ENCODE data around the gene TNRC6C. TPM values are rescaled to one million over a fixed set of nuclear protein-coding genes. Genes with fewer than 3 reads are reported as not detected.
A peak's percentile ranks its signal among the peaks of the same experiment; 100 is the strongest.

The TNRC6C gene
- total and polyA plus RNA-seq, 2 of the 13 experiments (the other 11 are each of a cell fraction or from before 2014, with no cell fraction given), result 0.66 to 4.9 TPM

DNA sequence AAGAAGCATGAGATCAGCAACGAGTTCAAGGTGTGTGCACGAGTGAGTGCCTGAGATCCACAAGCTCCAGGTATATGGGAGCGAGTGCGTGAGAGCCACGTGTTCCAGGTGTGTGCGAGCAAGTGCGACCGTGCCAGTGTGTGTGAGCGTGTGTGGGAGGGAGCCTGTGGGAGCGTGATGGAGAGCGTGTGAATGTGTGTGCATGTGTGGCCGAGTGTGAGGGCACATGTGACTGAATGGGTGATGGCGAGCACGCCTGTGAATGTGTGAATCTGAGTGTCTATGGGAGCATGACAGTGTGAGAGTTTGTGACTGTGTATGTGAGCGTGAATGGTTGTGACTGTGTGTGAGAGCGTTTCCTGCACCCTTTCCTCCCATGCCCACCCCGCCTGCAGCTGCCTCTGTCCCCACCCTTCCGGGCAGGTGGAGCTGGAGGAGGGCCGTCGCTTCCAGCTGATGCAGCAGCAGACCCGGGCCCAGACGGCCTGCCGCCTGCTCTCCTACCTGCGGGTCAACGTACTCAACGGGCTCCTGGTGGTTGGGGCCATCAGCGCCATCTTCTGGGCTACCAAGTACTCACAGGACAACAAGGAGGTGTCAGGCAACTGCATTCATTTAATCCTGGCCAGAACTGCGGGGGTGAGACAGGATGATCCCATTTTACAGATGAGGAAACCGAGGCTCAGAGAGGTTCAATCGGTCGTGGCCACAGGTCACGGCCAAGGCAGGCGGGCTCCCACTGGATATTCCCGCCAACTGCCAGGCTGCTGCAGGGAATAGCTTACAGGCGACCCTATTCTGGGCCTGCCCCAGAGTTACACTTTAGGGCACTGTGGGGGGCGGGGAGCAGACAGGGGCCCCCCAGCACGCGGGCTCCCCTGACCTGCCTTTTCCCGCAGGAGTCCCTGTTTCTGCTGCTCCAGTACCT lies 175.7 kb downstream of the TNRC6C start (continued):
- TF ChIP-seq, protein P1, sequence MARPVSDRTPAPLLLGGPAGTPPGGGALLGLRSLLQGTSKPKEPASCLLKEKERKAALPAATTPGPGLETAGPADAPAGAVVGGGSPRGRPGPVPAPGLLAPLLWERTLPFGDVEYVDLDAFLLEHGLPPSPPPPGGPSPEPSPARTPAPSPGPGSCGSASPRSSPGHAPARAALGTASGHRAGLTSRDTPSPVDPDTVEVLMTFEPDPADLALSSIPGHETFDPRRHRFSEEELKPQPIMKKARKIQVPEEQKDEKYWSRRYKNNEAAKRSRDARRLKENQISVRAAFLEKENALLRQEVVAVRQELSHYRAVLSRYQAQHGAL (CRISPR knock-in tag; IDR thresholded peaks at IDR 0.05; ENCODE audit: not compliant biosample characterization), result no peak
- TF ChIP-seq ZFP41 (CRISPR knock-in tag; IDR thresholded peaks at IDR 0.05; ENCODE audit: borderline replicate concordance) (no peak), ZNF552 (CRISPR knock-in tag; IDR thresholded peaks at IDR 0.05; ENCODE audit: borderline replicate concordance) (no peak), NFE2L2 (IDR thresholded peaks at IDR 0.05; ENCODE audit: low read length) (no peak), ZNF292 (CRISPR knock-in tag; IDR thresholded peaks at IDR 0.05; ENCODE audit: borderline replicate concordance, low read depth) (peak; percentile 58), ATRX (CRISPR knock-in tag; IDR thresholded peaks at IDR 0.05; ENCODE audit: borderline replicate concordance) (0 out of 2 replicates have a peak, but pooled peaks have one; percentile 60), CENPT (CRISPR knock-in tag; IDR thresholded peaks at IDR 0.05; ENCODE audit: low read depth) (no peak; the same call in 1 of the 2 replicates), BORCS8-MEF2B (CRISPR knock-in tag; IDR thresholded peaks at IDR 0.05) (no peak), MTF1 (CRISPR knock-in tag; IDR thresholded peaks at IDR 0.05) (no peak), ZNF670 (CRISPR knock-in tag; IDR thresholded peaks at IDR 0.05; ENCODE audit: borderline replicate concordance) (no peak)
- TF ChIP-seq, protein P2, sequence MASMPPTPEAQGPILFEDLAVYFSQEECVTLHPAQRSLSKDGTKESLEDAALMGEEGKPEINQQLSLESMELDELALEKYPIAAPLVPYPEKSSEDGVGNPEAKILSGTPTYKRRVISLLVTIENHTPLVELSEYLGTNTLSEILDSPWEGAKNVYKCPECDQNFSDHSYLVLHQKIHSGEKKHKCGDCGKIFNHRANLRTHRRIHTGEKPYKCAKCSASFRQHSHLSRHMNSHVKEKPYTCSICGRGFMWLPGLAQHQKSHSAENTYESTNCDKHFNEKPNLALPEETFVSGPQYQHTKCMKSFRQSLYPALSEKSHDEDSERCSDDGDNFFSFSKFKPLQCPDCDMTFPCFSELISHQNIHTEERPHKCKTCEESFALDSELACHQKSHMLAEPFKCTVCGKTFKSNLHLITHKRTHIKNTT (CRISPR knock-in tag; IDR thresholded peaks at IDR 0.05), result no peak
- TF ChIP-seq, protein P3, sequence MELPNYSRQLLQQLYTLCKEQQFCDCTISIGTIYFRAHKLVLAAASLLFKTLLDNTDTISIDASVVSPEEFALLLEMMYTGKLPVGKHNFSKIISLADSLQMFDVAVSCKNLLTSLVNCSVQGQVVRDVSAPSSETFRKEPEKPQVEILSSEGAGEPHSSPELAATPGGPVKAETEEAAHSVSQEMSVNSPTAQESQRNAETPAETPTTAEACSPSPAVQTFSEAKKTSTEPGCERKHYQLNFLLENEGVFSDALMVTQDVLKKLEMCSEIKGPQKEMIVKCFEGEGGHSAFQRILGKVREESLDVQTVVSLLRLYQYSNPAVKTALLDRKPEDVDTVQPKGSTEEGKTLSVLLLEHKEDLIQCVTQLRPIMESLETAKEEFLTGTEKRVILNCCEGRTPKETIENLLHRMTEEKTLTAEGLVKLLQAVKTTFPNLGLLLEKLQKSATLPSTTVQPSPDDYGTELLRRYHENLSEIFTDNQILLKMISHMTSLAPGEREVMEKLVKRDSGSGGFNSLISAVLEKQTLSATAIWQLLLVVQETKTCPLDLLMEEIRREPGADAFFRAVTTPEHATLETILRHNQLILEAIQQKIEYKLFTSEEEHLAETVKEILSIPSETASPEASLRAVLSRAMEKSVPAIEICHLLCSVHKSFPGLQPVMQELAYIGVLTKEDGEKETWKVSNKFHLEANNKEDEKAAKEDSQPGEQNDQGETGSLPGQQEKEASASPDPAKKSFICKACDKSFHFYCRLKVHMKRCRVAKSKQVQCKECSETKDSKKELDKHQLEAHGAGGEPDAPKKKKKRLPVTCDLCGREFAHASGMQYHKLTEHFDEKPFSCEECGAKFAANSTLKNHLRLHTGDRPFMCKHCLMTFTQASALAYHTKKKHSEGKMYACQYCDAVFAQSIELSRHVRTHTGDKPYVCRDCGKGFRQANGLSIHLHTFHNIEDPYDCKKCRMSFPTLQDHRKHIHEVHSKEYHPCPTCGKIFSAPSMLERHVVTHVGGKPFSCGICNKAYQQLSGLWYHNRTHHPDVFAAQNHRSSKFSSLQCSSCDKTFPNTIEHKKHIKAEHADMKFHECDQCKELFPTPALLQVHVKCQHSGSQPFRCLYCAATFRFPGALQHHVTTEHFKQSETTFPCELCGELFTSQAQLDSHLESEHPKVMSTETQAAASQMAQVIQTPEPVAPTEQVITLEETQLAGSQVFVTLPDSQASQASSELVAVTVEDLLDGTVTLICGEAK (IDR thresholded peaks at IDR 0.05), result no peak
- TF ChIP-seq, protein P3 (CRISPR knock-in tag; IDR thresholded peaks at IDR 0.05), result no peak
- TF ChIP-seq, protein P4, sequence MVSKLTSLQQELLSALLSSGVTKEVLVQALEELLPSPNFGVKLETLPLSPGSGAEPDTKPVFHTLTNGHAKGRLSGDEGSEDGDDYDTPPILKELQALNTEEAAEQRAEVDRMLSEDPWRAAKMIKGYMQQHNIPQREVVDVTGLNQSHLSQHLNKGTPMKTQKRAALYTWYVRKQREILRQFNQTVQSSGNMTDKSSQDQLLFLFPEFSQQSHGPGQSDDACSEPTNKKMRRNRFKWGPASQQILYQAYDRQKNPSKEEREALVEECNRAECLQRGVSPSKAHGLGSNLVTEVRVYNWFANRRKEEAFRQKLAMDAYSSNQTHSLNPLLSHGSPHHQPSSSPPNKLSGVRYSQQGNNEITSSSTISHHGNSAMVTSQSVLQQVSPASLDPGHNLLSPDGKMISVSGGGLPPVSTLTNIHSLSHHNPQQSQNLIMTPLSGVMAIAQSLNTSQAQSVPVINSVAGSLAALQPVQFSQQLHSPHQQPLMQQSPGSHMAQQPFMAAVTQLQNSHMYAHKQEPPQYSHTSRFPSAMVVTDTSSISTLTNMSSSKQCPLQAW (CRISPR knock-in tag; IDR thresholded peaks at IDR 0.05), result peak; percentile 80
